ENCODE results near the gene SECISBP2.

- TF ChIP-seq CTCF (conservative IDR thresholded peaks at IDR 0.05 in 1 of 2, IDR thresholded peaks at IDR 0.05 in 1 of 2; ENCODE audit: low read depth in 1 of 2, low read length in 2 of 2): no peak
- TF ChIP-seq EZH2 (IDR thresholded peaks at IDR 0.05; ENCODE audit: low read length, missing control alignments): no peak
These were observed 33.4 kb downstream of the SECISBP2 start for GRCh38 chr9:89351584-89352300.

All from fibroblast of lung (primary cell).